Measurements from ENCODE around the gene TLE2.
"Not testable (repeated sequence)": the region's sequence is repeated elsewhere in the genome, so short reads cannot be mapped to it uniquely, and the experiment has no call there.

The TLE2 gene

GRCh38 chr19:2982983-2983350, 46.1 kb downstream of the TLE2 start:
- DNase-seq, result peak; percentile 90

- DNase-seq, result no peak
These were observed 46.5 kb downstream of the TLE2 start for GRCh38 chr19:2982561-2982960.

DNA sequence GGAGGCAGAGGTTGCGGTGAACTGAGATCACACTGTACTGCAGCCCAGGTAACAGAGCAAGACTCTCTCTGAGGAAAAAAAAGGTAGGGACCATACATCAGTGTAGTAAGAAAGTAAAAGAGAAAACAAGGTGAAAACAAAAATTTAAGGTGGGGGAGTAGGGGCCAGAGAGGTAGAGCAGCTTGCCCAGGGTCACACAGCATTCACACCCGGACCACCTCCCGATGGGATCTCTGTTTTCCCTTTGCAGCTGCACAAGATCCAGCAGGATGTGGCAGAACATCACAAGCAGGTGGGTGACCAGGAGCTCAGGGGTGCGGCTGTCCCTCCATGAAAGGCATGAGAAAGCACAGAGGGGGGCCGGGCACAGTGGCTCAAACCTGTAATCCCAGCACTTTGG, 47.2 kb downstream of the TLE2 start:
- no peak for DNase-seq

DNA sequence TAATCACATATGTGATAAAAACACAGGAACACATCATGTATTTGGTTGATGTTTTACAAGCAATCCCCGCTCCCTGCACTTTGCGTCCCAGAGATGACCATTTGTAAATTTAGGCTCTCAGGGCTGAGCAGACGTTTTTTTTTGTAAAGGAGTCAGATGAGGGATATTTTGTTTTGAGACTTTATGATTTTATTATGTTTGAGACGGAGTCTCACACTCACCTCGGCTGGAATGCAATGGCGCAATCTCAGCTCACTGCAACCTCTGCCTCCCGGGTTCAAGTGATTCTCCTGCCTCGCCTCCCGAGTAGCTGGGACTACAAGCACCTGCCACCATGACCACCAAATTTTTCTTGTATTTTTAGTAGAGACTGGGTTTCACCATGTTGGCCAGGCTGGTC, 50.3 kb downstream of the TLE2 start:
- DNase-seq, result no peak

GRCh38 chr19:2978166-2978767, 50.8 kb downstream of the TLE2 start:
- DNase-seq, result no peak

DNA sequence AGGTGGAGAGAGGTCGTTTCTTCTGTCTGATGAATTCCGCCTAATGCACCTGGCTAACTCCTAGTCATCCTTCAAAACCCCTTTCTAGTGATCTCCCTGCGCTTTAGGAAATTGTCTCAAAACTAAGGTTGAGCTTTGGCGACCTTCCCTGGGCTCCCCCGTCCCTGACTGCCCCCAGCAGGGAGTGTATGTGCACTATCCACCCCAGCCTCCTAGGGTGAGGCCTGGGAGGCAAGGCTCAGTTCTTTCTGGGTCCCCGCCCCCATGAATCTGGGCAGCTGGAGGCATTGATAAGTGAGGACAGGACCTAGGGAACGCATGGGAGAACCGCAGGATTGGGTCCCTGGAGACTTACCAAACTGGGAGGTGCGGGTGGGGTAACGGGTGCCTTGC, 51.3 kb downstream of the TLE2 start:
- no peak for DNase-seq

- peak; percentile 91 for DNase-seq
These were observed 51.9 kb downstream of the TLE2 start, which contains the start of gene TLE6 for GRCh38 chr19:2977001-2977745. Gene TLE6, plus strand, starts transcription at chr19:2977564. Its CDS starts 670 bp downstream, at chr19:2978234.

- no peak for DNase-seq
These were observed 52.5 kb downstream of the TLE2 start for GRCh38 chr19:2976609-2977000.

DNA sequence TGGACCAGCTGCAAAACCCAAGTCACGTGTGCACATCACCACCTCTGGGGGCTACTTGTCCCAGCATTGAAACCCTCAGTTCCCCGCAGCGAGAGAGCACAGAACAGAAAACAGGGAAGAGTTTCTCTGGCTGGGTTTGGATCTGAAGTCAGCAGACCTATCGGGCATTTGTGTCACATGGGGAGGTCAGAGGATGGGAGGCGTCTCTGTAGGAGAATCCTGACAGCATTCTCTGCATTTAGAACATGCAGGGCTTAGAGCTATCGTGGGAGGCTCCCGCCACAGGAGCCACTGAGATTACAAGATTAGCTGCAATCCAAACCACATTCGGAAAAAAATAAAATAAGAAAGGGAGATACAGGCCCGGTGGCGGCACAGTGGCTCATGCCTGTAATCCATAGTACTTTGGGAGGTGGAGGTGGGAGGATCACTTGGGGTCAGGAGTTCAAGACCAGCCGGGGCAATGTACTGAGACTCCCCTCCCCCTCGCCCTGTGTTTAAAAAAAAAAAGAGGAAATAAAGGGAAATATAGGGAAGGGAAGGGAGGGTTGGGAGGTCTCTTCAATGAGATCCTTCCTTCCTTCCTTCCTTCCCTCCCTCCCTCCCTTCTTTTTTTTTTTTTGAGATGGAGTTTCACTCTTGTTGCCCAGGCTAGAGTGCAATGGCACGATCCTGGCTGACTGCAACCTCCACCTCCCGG, 54.6 kb downstream of the TLE2 start:
- no peak for DNase-seq

GRCh38 chr19:2973229-2973628, 55.9 kb downstream of the TLE2 start:
- no peak for DNase-seq

DNA sequence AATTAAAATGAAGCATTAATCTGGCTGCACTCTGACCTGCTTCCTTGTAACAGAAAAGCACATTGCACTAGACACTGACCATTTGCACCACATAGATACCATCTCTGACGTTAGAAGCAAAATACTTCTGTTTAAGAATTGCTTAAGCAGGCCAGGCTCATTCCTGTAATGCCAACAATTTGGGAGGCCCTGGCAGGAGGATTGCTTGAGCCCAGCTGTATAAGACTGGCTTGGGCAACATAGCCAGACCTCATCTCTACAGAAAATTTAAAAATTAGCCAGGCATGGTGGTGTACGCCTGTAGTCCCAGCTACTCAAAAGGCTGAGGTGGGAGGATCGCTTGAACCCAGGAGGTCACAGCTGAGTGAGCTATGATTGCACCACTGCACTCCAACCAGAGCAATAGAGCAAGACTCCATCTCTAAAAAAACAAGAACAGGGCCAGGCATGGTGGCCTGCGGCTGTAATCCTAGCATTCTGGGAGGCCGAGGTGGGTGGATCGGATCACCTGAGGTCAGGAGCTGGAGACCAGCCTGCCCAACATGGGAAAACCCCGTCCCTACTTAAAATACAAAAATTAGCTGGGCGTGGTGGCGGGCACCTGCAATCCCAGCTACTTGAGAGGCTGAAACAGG, 58.8 kb downstream of the TLE2 start:
- no peak for DNase-seq

DNA sequence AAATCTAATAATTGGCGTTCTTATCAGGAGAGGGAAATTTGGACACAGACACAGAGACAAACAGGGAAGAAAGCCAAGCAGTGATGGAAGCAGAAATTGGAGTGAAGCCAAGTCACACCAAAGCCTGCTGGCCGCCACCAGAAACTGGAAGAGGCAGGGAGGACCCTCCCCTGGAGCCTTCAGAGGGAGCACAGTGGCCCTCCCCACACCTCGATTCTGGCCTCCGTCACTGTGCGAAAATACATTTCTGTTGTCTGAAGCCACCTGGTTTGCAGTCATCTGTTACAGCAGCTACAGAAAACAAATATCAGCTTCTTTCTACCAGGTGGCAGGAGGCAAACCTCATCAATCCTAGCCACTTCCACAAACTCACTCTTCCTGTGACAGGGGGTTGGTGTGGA, 60.0 kb downstream of the TLE2 start:
- DNase-seq, result no peak

GRCh38 chr19:2967972-2968371, 61.1 kb downstream of the TLE2 start:
- no peak for DNase-seq

GRCh38 chr19:2964874-2965273, 64.2 kb downstream of the TLE2 start:
- DNase-seq, result no peak

- not testable (repeated sequence) for DNase-seq
These were observed 65.4 kb downstream of the TLE2 start for GRCh38 chr19:2963631-2964030.

DNA sequence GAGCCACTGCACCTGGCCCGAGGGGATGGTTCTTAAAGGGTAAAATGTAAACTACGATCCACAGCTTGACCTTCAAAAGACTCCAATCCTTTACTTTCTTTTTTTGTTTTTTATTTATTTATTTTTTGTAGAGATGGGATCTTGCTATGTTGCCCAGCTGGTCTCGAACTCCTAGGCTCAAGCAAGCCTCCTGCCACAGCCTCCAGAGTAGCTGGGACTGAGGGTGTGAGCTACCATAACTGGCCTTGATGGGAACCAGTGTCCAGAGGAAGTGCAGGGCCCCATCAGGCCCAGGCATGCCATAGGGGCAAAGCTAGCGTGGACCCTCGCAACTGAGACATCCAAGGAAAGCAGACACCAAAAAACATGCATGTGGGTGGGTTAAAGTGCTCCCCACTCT, 66.0 kb downstream of the TLE2 start:
- DNase-seq, result no peak

DNA sequence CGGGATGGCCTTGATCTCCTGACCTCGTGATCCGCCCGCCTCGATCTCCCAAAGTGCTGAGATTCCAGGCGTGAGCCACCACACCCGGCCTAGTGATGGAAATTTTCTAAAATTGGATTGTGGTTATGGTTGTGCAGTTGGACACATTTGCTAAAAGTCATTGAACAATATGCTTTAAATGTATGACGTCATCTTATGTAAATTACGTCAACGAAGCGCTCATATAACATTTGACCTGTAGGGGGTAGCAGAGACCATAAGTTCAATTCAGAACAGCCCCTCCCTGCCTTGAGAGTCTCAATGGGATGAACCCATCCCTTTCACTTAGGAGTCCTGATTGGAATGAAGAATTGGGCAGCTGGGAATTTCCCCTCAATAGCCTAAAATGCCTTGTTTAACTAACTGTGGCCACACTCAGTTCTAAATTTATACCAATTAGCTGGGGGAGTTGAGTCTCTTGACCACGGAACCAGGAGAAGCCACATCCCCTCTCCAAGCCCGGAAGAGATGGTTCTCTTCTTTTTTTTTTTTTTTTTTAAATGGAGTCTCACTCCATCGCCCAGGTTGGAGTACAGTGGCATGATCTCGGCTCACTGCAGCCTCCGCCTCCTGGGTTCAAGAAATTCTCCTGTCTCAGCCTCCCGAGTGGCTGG, 66.9 kb downstream of the TLE2 start:
- peak; percentile 90 for DNase-seq

DNA sequence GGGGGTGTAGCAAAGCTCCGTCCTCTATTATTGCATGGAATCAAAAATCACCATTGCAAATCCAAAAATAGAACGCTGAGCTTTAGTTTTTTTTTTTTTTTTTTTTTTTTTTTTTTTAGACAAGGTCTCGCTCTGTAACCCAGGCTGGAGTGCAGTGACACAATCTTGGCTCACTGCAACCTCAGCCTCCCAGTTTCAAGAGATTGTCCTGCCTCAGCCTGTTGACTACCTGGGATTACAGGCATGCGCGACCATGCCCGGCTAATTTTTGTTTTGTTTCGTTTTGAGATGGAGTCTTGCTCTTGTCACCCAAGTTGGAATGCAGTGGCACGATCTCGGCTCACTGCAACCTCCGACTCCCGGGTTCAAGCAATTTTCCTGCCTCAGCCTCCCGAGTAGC, 69.0 kb downstream of the TLE2 start:
- no peak for DNase-seq

- no peak for DNase-seq
These were observed 71.9 kb downstream of the TLE2 start for GRCh38 chr19:2957160-2957559.

DNA sequence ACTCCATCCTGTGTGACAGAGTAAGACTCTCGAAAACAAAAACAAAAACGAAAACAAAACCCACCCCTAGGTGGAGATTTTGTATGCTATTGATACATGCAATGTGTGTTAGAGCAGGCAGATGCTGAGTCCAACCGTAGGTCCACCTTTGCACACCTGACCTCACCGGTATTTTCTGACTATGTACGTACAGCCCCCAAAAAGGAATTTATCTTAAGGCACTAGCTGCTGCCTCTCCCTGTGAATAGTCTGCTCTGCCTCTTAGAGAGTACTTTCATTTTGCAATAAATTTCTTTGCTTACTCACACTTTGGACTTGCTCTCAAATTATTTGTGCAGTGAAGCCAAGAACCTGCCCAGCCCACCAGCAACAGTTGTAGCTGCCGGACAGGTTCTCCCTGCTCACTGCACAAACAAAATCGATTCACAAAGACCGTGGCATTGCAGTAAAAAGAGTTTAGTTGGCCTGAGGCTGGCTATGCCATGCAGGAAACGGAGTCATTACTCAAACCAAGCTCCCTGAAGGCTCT, 76.1 kb downstream of the TLE2 start:
- no peak for DNase-seq

GRCh38 chr19:2950286-2951124, 78.6 kb downstream of the TLE2 start:
- peak; percentile 100 for DNase-seq

GRCh38 chr19:2949939-2950285, 79.2 kb downstream of the TLE2 start:
- DNase-seq, result no peak
